Right atrium auricular region (tissue), 2 donors: ENCODE data around the gene TMEM69. TPM values are rescaled to one million over a fixed set of nuclear protein-coding genes. Genes with fewer than 3 reads are reported as not detected.
A peak's percentile ranks its signal among the peaks of the same experiment; 100 is the strongest.
"Not testable (repeated sequence)": the region's sequence is repeated elsewhere in the genome, so short reads cannot be mapped to it uniquely, and the experiment has no call there.

Experiments
- DNase-seq: peaks from one replicate; pipeline ENCODE4 v3.0.0-alpha.2; 2019; ENCODE audit warnings: low spot score
- H3K27ac ChIP-seq, 2 donors: fragments of 200-600 bp; sonication (generic); 1 replicate in 1 of 2; 2 replicates in 1 of 2; pipeline ENCODE4 v1.5.1; 2016 to 2019
- H3K27me3 ChIP-seq, 2 donors: fragments of 200-600 bp; sonication (generic); one replicate each; pipeline versions ENCODE4 v1.5.1 to v1.6.0; 2017 to 2019
- H3K36me3 ChIP-seq: fragments of 200-600 bp; sonication (generic); one replicate; pipeline ENCODE4 v1.5.1; 2016
- H3K4me1 ChIP-seq, 2 donors: fragments of 200-600 bp; sonication (generic); one replicate each; pipeline versions ENCODE4 v1.5.1 to v1.6.0; 2017 to 2019
- H3K4me3 ChIP-seq, 2 donors: fragments of 200-600 bp; sonication (generic); 1 replicate in 1 of 2; 2 replicates in 1 of 2; pipeline ENCODE4 v1.5.1; 2017 to 2019; ENCODE audit warnings: mild to moderate bottlenecking in 1 of 2, moderate library complexity in 1 of 2
- H3K9me3 ChIP-seq, 2 donors: fragments of 200-600 bp; sonication (generic); one replicate each; pipeline ENCODE4 v1.5.1; 2019
- total RNA-seq, 2 donors: library from RNA; depleted of rRNA; stranded (reverse); fragments of >200 nt; gene quantifications; one replicate each; pipeline ENCODE4 v1.1.0, GENCODE V29; 2016
- TF ChIP-seq, protein P1 (sequence below), 2 donors: fragments of 200-600 bp; sonication (generic); IDR thresholded peaks; one replicate each; pipeline ENCODE4 v1.5.1; 2019; ENCODE audit warnings: antibody characterized with exemption in 2 of 2

The TMEM69 gene
- total RNA-seq, 2 donors from 2014 or later: 27.7 to 38.2 TPM

- Histone ChIP-seq H3K27me3 (no peaks in the 10 kb centered on the region), H3K27ac (no peak overlapping the region), H3K36me3 (peaks cover 17% of the 10 kb centered on the region), H3K4me1 (no peaks in the 10 kb centered on the region), H3K9me3 (no peaks in the 10 kb centered on the region), H3K4me3 (no peak overlapping the region)
- TF ChIP-seq, protein P1, sequence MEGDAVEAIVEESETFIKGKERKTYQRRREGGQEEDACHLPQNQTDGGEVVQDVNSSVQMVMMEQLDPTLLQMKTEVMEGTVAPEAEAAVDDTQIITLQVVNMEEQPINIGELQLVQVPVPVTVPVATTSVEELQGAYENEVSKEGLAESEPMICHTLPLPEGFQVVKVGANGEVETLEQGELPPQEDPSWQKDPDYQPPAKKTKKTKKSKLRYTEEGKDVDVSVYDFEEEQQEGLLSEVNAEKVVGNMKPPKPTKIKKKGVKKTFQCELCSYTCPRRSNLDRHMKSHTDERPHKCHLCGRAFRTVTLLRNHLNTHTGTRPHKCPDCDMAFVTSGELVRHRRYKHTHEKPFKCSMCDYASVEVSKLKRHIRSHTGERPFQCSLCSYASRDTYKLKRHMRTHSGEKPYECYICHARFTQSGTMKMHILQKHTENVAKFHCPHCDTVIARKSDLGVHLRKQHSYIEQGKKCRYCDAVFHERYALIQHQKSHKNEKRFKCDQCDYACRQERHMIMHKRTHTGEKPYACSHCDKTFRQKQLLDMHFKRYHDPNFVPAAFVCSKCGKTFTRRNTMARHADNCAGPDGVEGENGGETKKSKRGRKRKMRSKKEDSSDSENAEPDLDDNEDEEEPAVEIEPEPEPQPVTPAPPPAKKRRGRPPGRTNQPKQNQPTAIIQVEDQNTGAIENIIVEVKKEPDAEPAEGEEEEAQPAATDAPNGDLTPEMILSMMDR (IDR thresholded peaks at IDR 0.05): no peak
- DNase-seq: no peak
Measured at GRCh38 chr1:45716700-45717099, 28.7 kb downstream of the TMEM69 start.

DNA sequence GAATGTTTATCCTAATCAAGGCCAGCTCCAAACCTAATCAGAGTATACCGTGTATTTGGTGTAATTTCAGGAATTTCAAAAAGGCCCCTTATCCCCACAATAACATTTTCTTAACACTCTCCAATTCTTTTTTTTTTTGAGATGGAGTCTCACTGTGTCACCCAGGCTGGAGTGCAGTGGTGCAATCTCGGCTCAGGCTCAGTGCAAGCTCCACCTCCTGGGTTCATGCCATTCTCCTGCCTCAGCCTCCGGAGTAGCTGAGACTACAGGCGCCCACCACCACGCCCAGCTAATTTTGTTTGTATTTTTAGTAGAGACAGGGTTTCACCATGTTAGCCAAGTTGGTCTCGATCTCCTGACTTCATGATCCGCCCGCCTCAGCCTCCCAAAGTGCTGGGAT lies 29.4 kb downstream of the TMEM69 start:
- DNase-seq, H3K27me3 ChIP-seq, H3K27ac ChIP-seq, H3K9me3 ChIP-seq, H3K4me3 ChIP-seq, H3K4me1 ChIP-seq: not testable (repeated sequence)
- H3K36me3 ChIP-seq: peaks cover 12% of the 10 kb centered on the region

DNA sequence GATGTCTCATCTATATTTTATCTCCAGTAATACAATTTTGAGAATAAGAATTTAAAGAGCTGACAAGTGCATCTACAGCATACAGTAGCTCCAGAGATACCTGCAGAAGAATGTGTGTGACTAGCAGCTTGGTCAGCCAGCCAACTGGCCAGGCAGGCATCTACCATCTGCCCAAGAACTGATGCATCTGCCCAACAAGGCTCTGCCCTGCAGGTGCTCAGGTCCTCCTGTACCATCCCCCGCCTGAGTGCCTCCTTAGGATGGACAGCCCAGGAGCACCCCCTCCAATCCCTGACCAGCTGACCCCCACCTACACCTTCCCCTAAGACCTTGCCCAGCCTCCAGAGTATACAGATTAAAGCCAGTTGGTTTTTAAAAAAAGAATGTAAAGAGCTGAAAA lies 30.3 kb downstream of the TMEM69 start:
- Histone ChIP-seq H3K27ac (no peak overlapping the region), H3K36me3 (peaks cover 12% of the 10 kb centered on the region)

GRCh38 chr1:45721207-45721606 lies 33.2 kb downstream of the TMEM69 start:
- no peak for DNase-seq
- H3K9me3 ChIP-seq: no peaks in the 10 kb centered on the region
- peaks cover 6% of the 10 kb centered on the region for H3K36me3 ChIP-seq
- no peaks in the 10 kb centered on the region for H3K27me3 ChIP-seq
- H3K4me1 ChIP-seq: no peaks in the 10 kb centered on the region
- TF ChIP-seq, protein P1 (IDR thresholded peaks at IDR 0.05): no peak
- H3K27ac ChIP-seq: no peak overlapping the region
- no peak overlapping the region for H3K4me3 ChIP-seq

More for the DNA sequence above, 30.3 kb downstream of the TMEM69 start:
- no peaks in the 10 kb centered on the region for H3K27me3 ChIP-seq
- H3K4me1 ChIP-seq: no peaks in the 10 kb centered on the region
- TF ChIP-seq, protein P1 (IDR thresholded peaks at IDR 0.05): no peak
- H3K9me3 ChIP-seq: no peaks in the 10 kb centered on the region
- H3K4me3 ChIP-seq: no peak overlapping the region
- no peak for DNase-seq

DNA sequence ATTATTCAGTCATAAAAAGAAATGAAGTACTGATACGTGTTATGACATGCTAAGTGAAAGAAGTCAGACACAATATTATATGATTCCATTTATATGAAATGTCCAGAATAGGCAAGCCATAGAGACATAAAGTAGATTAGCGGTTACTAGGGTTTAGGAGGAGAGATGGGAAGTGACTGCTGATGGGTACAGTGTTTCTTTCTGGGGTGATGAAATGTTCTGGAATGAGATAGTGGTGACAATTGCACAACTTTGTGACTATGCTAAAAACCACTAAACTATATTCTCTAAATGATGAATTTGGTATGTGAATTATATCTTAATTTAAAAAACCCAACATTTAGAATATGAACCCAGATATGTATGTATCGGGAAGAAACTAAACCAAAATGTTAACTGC lies 34.8 kb downstream of the TMEM69 start:
- H3K36me3 ChIP-seq: peaks cover 11% of the 10 kb centered on the region
- H3K27me3 ChIP-seq: no peaks in the 10 kb centered on the region
- no peaks in the 10 kb centered on the region for H3K9me3 ChIP-seq
- peak overlapping the region in 1 of 2 donors; percentile 54 for H3K27ac ChIP-seq
- no peak for DNase-seq
- H3K4me3 ChIP-seq: no peak overlapping the region
- H3K4me1 ChIP-seq: no peaks in the 10 kb centered on the region
- TF ChIP-seq, protein P1 (IDR thresholded peaks at IDR 0.05): no peak

- no peaks in the 10 kb centered on the region for H3K27me3 ChIP-seq
- no peaks in the 10 kb centered on the region for H3K9me3 ChIP-seq
- peak overlapping the region in 1 of 2 donors; percentile 54 for H3K27ac ChIP-seq
- H3K36me3 ChIP-seq: peaks cover 11% of the 10 kb centered on the region
- H3K4me3 ChIP-seq: no peak overlapping the region
- TF ChIP-seq, protein P1 (IDR thresholded peaks at IDR 0.05): no peak
- no peaks in the 10 kb centered on the region for H3K4me1 ChIP-seq
- DNase-seq: no peak
Measured at GRCh38 chr1:45723248-45723930, 35.4 kb downstream of the TMEM69 start.

- not testable (repeated sequence) for H3K4me1 ChIP-seq, H3K4me3 ChIP-seq, H3K27ac ChIP-seq, H3K27me3 ChIP-seq, H3K9me3 ChIP-seq, DNase-seq
- H3K36me3 ChIP-seq: peaks cover 11% of the 10 kb centered on the region
Measured at GRCh38 chr1:45726007-45726406, 38.0 kb downstream of the TMEM69 start.
